Pancreas (tissue), 10 donors: Measurements from ENCODE around the gene ZNF331. TPM values are rescaled to one million over a fixed set of nuclear protein-coding genes. Genes with fewer than 3 reads are reported as not detected.

Experiments
- ATAC-seq, 4 donors: fragments of 200-7000 bp; cut with Tn5 transposase; one replicate each; pipeline versions ENCODE4 v1.8.0 to v1.9.1; 2020; ENCODE audit warnings: mild to moderate bottlenecking in 4 of 4, moderate library complexity in 4 of 4
- DNase-seq, 6 donors: peaks; one replicate each; pipeline ENCODE4 v3.0.0-alpha.2; 2020
- FAIRE-seq: peaks from 2 replicates; lab custom pipeline; 2012; peaks lifted over from hg19 to GRCh38; lab: Jason Lieb, UNC
- H3K27ac ChIP-seq, 4 donors: fragments of 200-600 bp; sonication (generic); 1 replicate in 3 of 4; 2 replicates in 1 of 4; pipeline versions ENCODE4 v1.5.0 to v1.8.0; 2020
- H3K27me3 ChIP-seq, 4 donors: fragments of 200-600 bp; one replicate each; pipeline ENCODE4 v1.8.0; 2021
- H3K36me3 ChIP-seq, 3 donors: fragments of 200-600 bp; sonication (generic) in 1 of 3; one replicate each; pipeline versions ENCODE4 v1.5.0 to v1.8.0; 2020 to 2021
- H3K4me1 ChIP-seq, 3 donors: fragments of 200-600 bp; one replicate each; pipeline ENCODE4 v1.8.0; 2021
- H3K4me3 ChIP-seq, 4 donors: fragments of 200-600 bp; sonication (generic) in 2 of 4; one replicate each; pipeline versions ENCODE4 v1.5.0 to v1.8.0; 2020 to 2021
- H3K9me3 ChIP-seq, 4 donors: fragments of 200-600 bp; one replicate each; pipeline ENCODE4 v1.8.0; 2021
- CTCF ChIP-seq, 4 donors: fragments of 200-600 bp; sonication (generic) in 3 of 4; IDR thresholded peaks; one replicate each; pipeline versions ENCODE4 v1.5.0 to v1.8.0; 2021; ENCODE audit warnings: antibody characterized with exemption in 4 of 4
- WGBS, 2 donors: extraction: QIAGEN DNeasy Blood & Tissue Kit; methylation state at CpG; one replicate each; pipeline ENCODE4 v1.1.7; 2013; 5-methylcytosine and 5-hydroxymethylcytosine counted together
- intact Hi-C, 3 donors: fragments of 100-400 bp; cut with DNase I; formaldehyde crosslinking; loops; one replicate each; pipeline versions ENCODE4 v1.11.1 to v1.14.2; 2022
- polyA plus RNA-seq, 2 donors: library from polyadenylated mRNA; stranded (reverse); fragments of 200-250 nt; gene quantifications; one replicate each; pipeline ENCODE4 v1.2.3, GENCODE V29; 2013
- total RNA-seq, 6 donors: library from RNA; stranded (reverse); fragmentation: NEBNext Ultra II Directional in 4 of 6; extraction: Animal tissue kit (Norgen Biotek cat#: 25700) in 4 of 6; gene quantifications; one replicate each; pipeline versions ENCODE4 v1.2.1 to v1.2.4, GENCODE V29; 2021 to 2023
- donor health status: healthy with polysubstance abuse.
- donor health status: DM: no; HTN: no; CAD: no; lungs with moderate emphysema.
- donor health status: DM: no; HTN: no; CAD: no.
- donor health status: control.
- donor health status: control.
- donor health status: Bipolar disorder and iron deficiency.
- donor health status: DM: yes; HTN: yes; CAD: no.
- donor health status: DM: no; HTN: no; CAD: no.
- donor health status: DM: no; HTN: no; CAD: no.
- donor health status: DM: yes; HTN: yes; CAD: no.

ZNF331 gene
- total and polyA plus RNA-seq, 8 donors: 9.4 to 14.5 (median 11.7) TPM

DNA sequence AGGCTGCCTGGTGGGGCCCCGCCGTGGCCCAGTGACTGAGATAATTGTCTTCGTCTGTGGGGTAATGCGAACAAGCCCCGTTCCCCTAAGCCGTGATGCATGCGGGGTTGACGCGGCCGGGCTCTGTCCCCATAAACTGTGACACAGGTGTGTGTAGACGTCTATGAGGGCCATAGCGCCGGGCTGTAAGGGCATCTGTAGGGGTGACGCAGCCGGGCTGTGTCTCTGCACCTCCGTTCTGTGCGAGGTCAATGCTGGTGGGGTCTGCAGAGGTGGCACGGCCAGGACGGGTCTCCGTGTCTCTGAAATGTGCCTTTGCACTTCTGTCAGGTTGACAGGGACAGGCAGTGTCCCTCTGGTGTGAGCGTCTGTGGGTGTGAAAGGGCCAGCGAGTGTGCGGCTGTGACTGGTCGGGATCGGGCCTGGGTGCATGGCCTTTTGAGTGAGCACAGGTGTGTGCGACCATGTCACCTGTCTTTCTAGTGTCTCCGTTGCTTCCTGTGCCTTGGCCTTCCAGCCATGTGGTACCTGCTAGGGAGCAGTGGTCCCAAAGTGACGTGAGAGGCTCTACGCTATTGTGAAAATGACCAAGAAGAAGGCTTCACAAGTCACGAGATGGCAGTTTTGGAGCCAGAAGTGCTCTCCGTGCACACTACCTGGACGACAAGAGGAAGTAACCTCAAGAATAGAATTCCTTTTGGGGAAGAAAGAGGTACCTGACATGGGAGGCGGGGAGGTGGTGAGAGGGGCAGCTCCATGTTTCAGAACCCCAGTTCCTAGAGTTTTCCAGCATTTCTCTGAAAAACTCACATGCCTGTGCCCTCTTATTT, 16.4 kb upstream of the ZNF331 start:
- Histone ChIP-seq H3K36me3 (no peaks in the 10 kb centered on the region), H3K27me3 (no peaks in the 10 kb centered on the region), H3K9me3 (no peaks in the 10 kb centered on the region), H3K4me1 (peaks cover 0 to 5% (median 0%) of the 10 kb centered on the region in 3 donors), H3K27ac (no peak overlapping the region), H3K4me3 (peak overlapping the region; percentile 5 to 52 (median 32))
- no peak for TF ChIP-seq CTCF (IDR thresholded peaks at IDR 0.05)
- peak in 4 of 6 donors; percentile 27 to 66 (median 38) for DNase-seq
- FAIRE-seq: no peak
- ATAC-seq: no peak
- WGBS, 2 donors: 18% methylated on average over 33 of the region's 33 CpGs
- intact Hi-C loops: no loop called here

DNA sequence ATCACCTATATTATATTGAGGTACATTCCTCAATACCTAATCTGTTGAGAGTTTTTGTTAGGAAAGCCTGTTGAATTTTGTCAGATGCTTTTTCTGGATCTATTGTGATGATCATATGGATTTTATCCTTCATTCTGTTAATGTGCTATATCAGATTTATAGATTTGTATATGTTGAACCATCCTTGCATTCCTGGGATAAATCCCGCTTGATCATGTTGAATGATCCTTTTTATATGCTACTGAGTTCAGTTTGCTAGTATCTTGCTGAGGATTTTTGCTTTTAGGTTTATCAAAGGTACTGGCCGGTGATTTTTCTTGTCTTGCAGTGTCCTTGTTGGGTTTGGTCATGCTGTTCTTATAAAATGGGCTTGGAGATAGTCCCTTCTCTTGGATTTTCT, 12.0 kb upstream of the ZNF331 start:
- no peaks in the 10 kb centered on the region for H3K9me3 ChIP-seq
- ATAC-seq (no peak), FAIRE-seq (no peak), DNase-seq (no peak)
- no peaks in the 10 kb centered on the region for H3K27me3 ChIP-seq
- no peak for TF ChIP-seq CTCF (IDR thresholded peaks at IDR 0.05)
- no peaks in the 10 kb centered on the region for H3K36me3 ChIP-seq
- 94 to 98% methylated on average over 2 of the region's 2 CpGs for WGBS, 2 donors
- intact Hi-C loops: no loop called here
- H3K27ac ChIP-seq: no peak overlapping the region
- H3K4me3 ChIP-seq: no peak overlapping the region
- H3K4me1 ChIP-seq: peaks cover 0 to 5% (median 0%) of the 10 kb centered on the region in 3 donors

GRCh38 chr19:53530622-53531021, 7.3 kb upstream of the ZNF331 start:
- no peak for ATAC-seq

GRCh38 chr19:53531457-53531856, 6.5 kb upstream of the ZNF331 start:
- DNase-seq (no peak), FAIRE-seq (no peak), ATAC-seq (no peak)
- Histone ChIP-seq H3K36me3 (no peaks in the 10 kb centered on the region), H3K9me3 (no peaks in the 10 kb centered on the region), H3K4me3 (no peak overlapping the region), H3K27me3 (no peaks in the 10 kb centered on the region), H3K27ac (no peak overlapping the region), H3K4me1 (no peaks in the 10 kb centered on the region)
- intact Hi-C loops: no loop called here
- TF ChIP-seq CTCF (IDR thresholded peaks at IDR 0.05): no peak
- WGBS, 2 donors: 25 to 27% methylated on average over 4 of the region's 4 CpGs

More at GRCh38 chr19:53530622-53531021, 7.3 kb upstream of the ZNF331 start:
- no peaks in the 10 kb centered on the region for H3K36me3 ChIP-seq
- H3K4me1 ChIP-seq: no peaks in the 10 kb centered on the region
- no peaks in the 10 kb centered on the region for H3K27me3 ChIP-seq
- no peak overlapping the region for H3K4me3 ChIP-seq
- 92 to 98% methylated on average over 8 of the region's 8 CpGs for WGBS, 2 donors
- TF ChIP-seq CTCF (IDR thresholded peaks at IDR 0.05): no peak
- H3K9me3 ChIP-seq: no peaks in the 10 kb centered on the region
- FAIRE-seq: no peak
- DNase-seq: no peak
- intact Hi-C loops: no loop called here
- H3K27ac ChIP-seq: no peak overlapping the region

GRCh38 chr19:53532362-53532761, 5.6 kb upstream of the ZNF331 start:
- H3K27me3 ChIP-seq: no peaks in the 10 kb centered on the region
- ATAC-seq: no peak
- H3K36me3 ChIP-seq: no peaks in the 10 kb centered on the region
- FAIRE-seq: no peak
- H3K4me3 ChIP-seq: no peak overlapping the region
- WGBS, 2 donors: 75 to 79% methylated on average over 1 of the region's 1 CpG
- no peaks in the 10 kb centered on the region for H3K9me3 ChIP-seq
- peaks cover 0 to 3% (median 0%) of the 10 kb centered on the region in 3 donors for H3K4me1 ChIP-seq
- DNase-seq: no peak
- no peak overlapping the region for H3K27ac ChIP-seq
- no peak for TF ChIP-seq CTCF (IDR thresholded peaks at IDR 0.05)
- intact Hi-C loops: no loop called here
